GM18868 (cell line): ENCODE measurements around the gene GEMIN7.
A peak's percentile ranks its signal among the peaks of the same experiment; 100 is the strongest.

Source experiments
- ATAC-seq: cut with Tn5 transposase; IDR thresholded peaks from one replicate; pipeline ENCODE4 v1.9.1; 2021; ENCODE audit warnings: mild to moderate bottlenecking, moderate library complexity; ENCODE audit not compliant: unreplicated experiment

Gene GEMIN7

DNA sequence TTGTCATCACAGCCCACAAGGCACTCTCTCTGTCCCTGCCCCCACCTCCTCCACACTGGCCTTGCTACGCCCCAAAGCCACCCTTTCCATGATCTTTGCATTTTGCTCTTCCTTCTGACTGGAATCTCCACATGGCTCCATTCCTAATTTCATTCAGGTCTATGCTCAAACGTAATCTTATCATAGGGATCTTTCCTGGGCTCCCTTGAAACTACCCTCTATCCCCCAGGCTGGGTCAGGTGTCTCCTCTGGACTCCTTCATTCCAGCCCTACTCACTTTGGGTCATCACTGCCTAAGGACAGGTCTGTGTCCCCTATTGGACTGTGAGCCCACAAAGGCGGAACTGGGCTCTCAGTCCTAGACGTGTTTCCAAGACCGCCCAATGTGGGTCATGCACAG lies 3.1 kb downstream of the GEMIN7 start:
- ATAC-seq: no peak

DNA sequence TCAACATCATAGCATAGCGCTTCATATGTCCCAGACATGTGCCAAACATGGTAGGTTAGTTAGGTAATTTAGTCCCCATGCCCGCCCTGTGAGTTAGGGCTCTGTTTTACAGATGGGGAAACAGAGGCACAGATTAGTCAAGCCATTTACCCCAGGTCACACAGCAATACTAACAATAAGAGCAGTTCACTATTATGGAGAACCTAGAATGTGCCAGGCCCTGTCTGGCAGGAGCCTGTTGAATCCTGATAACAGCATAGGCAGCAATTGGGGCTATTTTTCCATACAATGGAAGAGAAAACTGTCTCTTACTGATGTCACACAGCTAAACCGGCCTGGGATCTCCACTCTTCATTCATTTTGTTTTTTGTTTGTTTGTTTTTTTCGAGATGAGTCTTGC lies 7.4 kb downstream of the GEMIN7 start:
- ATAC-seq: no peak

- ATAC-seq: no peak
Observed at GRCh38 chr19:45087531-45087930, 8.5 kb downstream of the GEMIN7 start.

DNA sequence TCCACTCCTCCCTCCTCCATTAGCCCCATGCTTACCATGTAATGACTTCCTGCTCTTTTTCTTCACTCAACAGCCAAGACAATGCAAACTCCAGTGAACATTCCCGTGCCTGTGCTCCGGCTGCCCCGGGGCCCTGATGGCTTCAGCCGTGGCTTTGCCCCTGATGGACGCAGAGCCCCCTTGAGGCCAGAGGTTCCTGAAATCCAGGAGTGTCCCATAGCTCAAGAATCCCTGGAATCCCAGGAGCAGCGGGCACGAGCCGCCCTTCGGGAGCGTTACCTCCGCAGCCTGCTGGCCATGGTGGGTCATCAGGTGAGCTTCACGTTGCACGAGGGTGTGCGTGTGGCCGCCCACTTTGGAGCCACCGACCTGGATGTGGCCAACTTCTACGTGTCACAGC lies 11.0 kb downstream of the GEMIN7 start:
- ATAC-seq: no peak

DNA sequence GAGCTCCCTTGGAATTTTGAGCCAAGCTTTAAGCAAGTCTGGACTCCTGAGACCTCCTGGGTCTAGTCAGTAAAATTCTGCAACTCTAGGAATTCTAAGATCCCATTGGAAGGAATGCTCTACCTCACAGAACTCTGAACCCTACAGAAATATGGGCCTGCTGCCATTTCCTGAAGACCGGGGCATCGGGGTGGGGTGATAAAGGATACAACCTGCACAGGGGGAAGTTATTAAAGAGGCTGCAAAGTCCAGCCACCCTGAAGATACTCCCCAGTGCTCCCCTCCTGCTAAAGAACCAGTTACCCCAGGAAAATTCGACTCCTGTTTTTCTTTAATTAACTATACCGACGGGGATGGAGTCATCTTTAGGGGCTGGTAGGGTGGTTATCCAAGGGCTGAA lies 11.5 kb downstream of the GEMIN7 start:
- no peak for ATAC-seq

DNA sequence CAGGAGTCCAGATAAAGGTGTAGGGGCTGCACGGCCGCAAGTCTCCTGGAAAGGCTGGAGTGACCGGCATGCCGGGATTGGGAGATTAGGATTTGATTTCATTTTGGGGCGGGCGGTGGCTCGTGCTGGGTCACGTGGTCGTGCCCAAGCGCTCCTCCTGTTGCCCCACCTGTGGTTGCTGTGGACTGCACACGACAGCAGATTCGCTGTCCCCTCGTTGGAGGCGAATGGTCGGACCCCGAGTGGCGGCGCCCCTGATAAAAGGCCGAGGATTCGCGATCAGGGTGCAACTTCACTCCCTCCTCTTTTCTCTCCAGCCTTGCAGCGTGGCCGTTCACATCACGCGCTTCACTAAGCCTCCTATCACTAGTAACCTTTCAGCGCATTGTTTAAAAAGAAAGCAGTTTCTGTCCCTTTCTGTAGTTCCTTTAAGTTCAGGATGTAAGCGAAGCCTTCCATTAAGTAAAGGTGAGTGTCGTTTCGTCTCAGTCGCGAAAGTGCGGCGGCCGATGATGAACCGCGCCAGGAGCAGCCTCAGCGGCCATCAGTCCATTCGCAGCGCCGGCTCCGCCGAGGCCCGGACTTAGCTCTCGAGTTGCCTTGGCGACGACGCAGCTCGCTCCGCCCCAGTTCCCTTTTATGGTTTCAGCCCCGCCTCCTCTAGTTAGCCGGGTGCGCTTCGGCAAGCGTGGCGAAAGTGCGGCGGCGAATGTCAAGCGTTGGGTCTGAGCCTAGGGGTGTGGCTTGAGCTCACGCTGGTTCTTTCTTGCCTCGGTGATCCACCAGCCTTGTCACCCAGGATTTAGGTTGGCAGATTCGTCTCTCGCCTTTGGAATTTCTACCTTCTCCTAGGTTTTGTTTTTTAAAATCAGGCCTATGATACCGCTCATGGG lies 12.2 kb downstream of the GEMIN7 start:
- peak; percentile 71 for ATAC-seq

DNA sequence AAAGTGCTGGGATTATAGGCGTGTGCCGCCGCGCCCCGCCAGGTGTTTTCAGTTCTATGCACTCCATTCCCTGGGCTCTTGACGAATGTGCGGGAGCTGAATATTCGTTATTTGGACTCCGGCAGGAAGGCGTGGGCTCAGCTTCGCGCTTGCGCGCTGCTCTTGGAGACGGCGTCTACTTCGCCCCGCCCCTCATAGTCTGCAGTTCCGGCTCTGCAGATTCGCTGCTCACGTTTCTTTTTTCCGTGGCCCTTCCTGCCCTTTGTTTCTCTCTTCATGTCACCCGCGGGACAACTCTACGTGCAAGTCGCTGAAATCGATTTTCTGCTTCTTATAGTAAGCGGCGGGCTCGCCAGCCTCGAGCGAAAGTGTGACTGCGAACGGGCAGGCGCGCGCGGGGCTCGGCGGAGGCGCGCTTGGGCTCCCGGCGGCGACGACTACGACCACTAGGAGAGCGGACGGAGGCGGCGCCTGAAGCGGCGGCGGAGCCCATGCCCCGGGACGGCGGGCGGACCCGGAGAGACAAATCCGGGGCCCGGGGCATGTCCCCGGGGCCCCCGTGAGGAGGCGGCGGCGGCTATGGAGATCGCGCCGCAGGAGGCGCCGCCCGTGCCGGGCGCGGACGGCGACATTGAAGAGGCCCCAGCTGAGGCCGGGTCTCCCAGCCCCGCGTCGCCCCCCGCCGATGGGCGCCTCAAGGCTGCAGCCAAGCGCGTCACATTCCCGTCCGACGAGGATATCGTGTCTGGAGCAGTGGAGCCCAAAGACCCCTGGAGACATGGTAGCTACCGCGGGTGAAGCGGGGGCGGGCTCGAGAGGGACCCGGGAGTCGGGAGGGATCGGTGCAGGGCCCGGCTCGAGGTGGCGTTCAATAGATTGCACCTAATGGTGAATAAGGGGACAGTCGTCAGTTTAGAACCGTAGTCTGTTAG lies 14.0 kb downstream of the GEMIN7 start, which contains the start of gene PPP1R37:
Gene PPP1R37, plus strand, starts transcription at position 433 of the 932 bp plus-strand sequence. Its CDS starts 147 bp downstream, at position 580.
- ATAC-seq: peak; percentile 73

DNA sequence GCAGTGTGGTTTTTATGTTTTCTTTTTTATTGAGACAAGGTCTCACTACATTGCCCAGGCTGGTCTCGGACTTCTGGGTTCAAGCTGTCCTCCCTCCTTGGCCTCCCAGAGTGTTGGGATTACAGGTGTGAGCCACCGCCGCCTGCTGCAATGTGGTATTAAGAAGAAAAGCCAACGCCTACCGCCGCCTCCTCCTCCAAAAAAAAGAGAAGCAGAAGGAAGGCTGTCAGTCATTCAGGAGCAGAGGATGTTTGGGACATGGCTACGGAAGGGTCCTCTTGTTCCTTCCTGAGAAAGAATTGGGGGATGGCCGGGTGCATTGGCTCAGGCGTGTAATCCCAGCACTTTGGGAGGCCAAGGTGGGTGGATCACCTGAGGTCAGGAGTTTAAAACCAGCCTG lies 15.1 kb downstream of the GEMIN7 start:
- no peak for ATAC-seq

- no peak for ATAC-seq
Observed at GRCh38 chr19:45094707-45095106, 15.6 kb downstream of the GEMIN7 start.

DNA sequence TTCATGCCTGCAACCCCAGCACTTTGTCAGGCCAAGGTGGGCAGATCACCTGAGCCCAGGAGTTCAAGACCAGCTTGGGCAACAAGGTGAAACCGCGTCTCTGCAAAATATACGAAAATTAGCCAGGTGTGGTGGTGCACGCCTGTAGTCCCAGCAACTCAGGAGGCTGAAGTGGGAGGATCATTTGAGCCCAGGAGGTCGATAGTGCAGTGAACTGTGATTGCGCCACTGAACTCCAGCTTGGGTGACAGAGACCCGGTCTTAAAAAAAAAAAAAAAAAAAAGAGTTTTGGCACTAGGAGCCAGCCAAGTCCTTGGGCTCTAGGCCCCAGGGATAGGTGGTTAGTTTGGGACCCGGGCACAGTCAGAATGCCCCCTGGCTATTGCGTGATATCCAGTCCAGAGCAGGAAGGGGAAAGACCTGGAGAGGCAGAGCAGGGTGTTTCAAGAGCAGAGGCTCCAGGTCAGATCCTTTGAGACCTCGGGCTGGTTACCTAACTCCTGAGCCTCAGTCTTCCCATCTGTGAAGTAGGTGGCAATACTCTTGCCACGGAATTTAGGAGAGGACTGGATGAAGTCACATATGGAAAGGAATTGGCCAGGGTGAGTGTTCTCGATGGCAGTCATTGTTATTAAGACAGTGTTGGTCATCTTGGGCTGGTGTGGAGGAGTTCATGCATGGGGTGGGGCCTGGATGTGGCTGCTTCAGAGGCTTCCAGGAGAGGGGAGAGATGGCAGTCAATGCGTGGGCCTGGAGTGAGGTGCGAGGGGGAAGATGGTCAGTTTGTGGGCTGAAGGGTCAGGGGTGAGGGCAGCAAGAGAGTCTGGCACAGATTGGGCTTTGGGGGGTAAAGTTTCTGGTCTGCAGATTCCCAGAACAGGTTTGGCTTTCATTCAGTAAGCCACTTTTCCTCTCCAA lies 16.7 kb downstream of the GEMIN7 start:
- ATAC-seq: no peak

- ATAC-seq: no peak
Observed at GRCh38 chr19:45096700-45097099, 17.6 kb downstream of the GEMIN7 start.

DNA sequence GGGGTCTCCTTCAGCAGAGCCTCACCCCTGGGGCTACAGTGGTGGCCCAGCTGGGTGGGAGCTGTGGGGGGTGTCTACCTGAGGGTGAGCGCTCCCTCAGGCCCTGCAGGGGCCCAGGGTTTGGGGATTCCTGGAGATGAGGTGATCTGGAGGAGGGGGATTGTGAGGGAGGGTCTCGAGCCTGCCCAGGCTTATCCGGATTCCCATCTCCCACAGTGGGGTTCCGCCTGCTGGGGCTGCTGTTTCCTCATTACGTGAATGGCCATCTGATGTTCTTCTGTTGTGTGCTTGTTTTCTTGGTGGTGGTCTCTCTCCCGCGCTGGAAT lies 18.4 kb downstream of the GEMIN7 start:
- ATAC-seq: no peak

GRCh38 chr19:45097776-45098520 lies 18.9 kb downstream of the GEMIN7 start:
- no peak for ATAC-seq

DNA sequence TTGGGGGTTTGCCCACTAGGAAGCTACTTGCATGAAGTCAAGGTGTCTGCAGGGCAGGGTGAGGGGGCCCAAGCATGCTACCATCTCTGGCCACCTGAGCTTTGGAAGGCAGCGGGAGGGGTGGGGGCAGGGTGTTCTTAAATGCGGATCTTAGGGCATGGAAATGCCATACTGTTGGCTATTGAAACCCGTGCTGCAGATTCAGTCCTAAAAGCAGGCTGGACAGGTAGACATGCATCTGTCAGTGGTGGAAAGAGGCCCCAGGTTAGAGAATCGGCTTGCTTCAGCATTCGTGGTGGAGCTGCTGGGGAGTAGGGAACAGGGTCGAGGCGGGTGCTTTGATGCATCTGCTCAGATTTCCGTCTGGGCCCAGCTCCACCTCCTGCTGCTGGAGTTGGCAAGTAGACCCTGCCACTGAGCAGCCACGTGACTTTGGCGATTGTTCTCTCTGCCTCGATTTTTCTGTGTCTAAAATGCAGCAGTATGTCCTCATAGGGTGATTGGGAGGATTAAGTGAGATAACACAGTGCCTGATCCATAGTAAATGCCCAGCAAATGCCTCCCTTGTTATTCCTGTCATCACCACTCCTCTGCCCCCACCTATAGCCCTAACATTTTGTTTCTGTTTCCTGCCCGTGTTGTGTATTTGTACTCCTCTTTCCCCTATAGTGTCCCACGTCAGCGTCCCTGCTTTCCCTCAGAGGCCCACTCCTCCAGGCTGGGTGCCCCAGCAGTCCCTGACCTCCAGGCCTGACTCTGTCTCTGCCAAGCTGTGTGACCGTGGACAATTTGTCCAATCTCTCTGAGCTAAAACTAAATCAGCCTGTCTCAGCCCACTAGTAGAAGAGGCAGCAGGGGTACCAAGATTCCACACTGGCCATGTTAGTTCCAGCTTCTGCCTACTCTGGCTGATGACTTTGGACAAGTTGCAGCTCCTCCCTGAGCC lies 19.7 kb downstream of the GEMIN7 start:
- no peak for ATAC-seq

GRCh38 chr19:45099467-45100191 lies 20.6 kb downstream of the GEMIN7 start:
- no peak for ATAC-seq

DNA sequence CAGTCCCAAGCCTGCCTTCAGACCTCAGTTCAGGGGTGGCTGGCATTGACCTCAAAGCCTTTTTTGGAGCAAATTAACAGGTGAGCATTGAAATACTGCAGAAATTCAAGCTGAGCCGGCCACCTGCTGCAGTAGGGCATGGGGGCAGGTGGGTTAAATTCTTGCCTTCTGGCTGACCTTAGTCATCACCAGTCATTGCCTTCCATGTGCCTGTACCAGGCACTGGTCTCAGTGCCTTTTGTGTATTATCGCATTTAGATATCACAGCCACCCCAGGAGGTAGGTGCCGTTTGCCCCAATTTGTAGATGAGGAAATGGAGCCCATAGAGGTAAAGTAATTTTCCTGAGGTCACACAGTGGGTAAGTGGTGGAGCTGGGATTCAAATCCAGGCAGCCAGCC lies 21.1 kb downstream of the GEMIN7 start:
- no peak for ATAC-seq

GRCh38 chr19:45100846-45101252 lies 21.8 kb downstream of the GEMIN7 start:
- ATAC-seq: no peak

DNA sequence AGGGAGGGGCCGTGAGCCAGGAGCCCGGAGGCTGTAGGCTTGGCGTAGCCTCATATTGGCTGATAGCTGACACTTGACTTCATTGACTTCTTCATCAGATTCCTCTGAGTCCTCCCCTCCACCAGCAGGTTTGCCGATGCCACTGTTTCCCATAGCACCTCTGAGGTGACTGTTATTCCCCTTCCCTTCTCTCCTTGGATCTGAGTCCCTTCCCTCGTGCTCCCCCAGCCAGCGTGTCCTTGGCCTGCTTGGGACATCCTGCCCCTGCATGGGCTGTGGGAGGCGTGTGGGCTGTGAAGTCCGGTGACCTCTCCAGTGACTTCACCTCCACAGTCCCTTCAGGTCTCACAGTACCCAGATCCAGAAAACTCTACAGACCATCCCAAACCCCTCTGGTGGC lies 22.7 kb downstream of the GEMIN7 start:
- no peak for ATAC-seq
